ENCODE results near the gene ZDHHC7. TPM values are rescaled to one million over a fixed set of nuclear protein-coding genes. Genes with fewer than 3 reads are reported as not detected.
"Not testable (repeated sequence)": the region's sequence is repeated elsewhere in the genome, so short reads cannot be mapped to it uniquely, and the experiment has no call there.

Gene ZDHHC7
- polyA plus RNA-seq, 3 donors = 43.7 to 50.8 (median 45.7) TPM

DNA sequence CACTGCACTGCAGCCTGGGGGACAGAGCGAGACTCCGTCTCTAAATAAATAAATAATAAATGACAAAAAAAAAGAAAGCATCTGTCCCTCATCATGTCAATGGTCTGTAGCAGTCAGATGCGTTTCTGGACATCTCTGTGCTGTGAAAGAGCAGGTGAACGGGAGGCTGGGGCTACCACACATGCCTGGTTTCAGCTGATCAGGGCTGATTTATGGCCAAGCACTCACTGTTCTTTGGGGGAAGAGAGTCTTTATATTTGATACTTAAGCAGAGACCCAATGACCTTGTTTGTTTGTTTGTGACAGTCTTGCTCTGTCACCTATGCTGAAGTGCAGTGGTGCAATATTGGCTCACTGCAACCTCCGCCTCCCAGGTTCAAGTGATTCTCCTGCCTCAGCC is 33.7 kb upstream of the ZDHHC7 start:
- DNase-seq (ENCODE audit: low read depth in 3 of 3, low spot score in 2 of 3) = no peak

DNA sequence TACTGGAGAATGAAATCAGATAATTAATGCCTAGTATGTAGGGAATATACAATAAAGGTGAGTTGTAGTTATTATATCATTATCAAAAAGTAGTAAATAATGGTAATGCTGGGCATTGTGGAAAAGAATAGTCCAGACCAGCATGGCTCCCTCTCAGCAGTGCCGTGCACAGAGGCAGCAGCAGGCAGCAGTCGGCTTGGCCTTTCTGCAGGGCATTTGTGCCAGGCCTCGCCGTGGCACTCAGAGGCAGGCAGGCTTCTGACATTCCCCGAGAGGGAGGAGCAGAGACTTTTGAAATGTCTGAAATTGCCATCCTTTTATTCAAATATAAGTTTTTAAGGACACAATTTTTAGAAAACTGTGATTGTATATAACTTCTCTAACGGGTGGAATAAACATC is 31.3 kb upstream of the ZDHHC7 start:
- DNase-seq (ENCODE audit: low read depth in 3 of 3, low spot score in 2 of 3) = no peak

DNA sequence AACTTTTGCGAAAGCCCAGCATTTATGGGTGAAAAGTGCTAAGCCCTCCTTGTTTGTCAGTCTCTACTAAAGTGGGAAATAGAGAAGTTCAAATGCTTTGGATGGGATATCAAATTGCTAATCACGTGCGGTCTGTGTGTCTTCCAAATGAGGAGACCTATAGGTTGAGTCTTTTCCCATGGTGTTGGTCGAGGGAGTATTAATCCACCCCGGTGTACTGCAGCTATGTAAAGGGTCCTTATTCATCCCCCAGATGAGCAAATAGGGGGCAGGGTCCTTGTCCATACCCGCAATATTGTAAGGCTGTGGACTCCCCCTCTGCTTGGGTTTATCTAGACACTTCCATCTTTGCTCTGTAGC is 30.8 kb upstream of the ZDHHC7 start:
- no peak for DNase-seq (ENCODE audit: low read depth in 3 of 3, low spot score in 2 of 3)

DNA sequence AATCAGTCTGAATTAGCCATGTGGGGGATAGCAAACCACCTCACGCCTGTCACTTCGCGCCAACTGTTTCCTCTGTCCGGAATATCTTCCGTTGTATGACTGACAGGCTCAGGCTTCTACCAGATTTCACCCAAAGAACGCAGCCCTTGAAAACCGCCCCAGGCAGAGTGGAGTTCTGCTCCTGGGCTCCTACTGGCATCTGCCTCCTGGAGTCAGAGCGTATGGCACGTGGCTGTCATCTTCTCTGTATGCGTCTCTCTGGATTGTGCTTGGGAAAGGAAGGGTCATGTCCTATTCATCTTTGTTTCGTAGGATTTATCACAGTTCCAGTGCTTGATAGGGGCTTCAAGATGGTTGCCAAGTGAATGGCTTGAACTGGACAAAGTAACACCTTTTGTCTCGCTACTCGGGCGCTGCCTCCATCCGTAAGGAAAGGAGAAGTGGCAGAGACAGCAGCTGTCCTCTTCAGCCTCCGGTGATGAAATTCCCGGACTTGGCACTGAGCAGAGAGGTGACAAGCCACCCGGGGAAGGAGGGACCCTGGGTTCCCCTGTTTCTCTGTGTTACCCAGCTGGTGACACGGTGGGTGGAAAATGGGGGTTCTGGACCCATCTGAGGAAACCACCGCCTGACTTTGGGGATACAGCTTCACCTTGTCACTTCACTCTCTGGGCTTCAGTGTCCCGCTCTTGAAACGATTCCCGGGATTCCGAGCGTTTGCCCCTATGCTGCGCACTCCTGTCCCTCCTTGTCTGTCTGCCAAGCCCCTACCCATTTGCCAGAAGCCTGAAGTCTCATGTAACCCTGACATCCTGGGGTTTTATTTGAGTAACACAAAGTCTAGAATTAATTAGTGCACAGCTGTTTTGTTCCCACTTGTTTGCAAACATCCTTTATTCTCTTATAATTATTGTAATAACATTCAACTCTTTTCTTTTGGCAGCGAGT is 30.2 kb upstream of the ZDHHC7 start:
- DNase-seq (ENCODE audit: low read depth in 3 of 3, low spot score in 2 of 3) = no peak

DNA sequence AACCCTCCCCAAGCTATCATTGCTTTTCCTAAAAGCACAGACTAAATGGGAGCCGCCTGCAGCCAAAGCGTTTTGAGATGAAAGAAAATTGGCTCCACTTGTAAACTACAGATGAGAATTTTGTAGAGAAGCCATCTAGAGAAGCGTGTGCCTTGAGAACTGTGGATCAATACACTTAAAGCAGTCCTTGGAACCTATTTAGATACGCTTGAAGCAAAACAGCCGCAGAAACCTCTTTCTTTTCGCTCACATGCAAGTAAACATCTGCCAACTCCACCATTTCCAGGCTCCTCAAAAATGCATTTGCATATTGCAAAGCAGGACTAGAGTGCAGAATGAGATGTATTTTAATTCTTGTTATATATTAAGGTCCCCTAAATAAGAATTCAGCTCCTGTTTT is 29.4 kb upstream of the ZDHHC7 start:
- no peak for DNase-seq (ENCODE audit: low read depth in 3 of 3, low spot score in 2 of 3)

DNA sequence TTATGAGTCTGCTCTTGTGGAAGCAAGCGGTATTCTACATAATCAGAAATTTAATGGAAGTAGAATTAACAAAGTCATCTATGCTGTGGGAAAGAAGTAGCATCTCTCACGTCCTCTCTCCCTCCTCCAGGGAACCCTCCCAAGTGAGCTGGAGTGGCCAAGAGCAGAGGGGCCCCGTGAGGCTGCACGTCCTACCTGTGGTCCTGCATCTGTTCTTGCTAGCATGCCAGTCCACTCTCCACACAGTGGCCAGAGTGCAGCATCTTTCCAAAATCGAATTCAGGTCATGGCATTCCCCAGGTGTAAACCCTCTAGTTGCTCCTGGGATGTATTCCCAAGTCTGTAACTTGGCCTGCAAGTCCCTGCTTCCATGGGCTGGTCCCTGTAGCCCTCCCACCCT is 26.4 kb upstream of the ZDHHC7 start:
- no peak for DNase-seq (ENCODE audit: low read depth in 3 of 3, low spot score in 2 of 3)

DNA sequence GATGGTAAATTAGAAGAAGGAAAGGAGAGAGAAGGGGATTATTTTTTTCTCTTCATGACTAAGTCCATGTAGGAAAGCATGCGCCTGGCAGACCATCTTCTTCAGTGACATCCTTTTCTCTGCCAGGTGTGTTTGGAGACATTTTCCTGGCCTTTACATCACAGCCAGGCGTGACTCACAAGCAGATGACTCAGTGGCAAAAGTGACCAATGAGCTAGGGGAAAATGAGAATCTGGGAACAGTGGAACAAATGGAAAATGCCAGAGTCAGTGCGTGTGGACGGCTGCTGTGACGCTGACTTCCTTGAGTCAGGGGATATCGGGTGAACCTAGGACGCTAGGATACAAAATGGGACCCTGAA is 25.7 kb upstream of the ZDHHC7 start:
- DNase-seq (ENCODE audit: low read depth in 3 of 3, low spot score in 2 of 3) = no peak

DNA sequence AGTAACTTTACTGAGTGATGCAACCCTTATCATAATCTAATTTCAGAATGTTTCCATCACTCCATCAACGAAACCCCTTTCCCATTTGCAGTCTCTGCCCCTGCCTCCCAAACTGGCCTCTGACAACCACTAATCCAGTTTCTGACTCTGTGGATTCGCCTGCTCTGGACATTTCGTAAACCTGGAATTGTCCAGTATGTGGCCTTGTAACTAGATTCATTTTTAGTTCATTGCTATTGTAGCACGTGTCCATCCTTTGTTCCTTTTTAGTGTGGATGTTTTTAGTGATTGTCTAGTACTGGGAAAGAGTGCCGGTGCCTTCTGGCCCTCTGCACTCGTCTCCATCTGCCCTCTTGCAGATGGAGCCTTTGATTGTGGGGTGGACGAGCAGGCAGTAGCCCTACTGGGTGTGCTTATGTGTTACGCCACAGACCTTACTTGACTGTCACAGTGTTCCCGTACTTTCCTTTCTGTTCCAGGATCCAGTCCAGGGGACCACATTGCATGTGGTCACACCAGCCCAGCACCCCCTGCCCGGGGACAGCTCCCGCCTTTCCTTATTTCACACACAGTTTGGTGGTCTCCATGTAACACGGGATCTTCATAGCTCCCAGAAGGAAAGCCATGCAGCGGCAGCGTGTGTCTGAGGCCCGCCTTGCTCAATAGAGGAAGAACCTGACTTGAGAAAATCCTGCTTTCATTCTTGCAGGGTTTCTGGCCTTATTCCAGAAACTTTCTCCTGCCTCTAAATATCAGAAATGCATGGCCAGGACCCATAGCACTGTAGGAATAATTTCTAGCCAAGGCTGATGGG is 25.1 kb upstream of the ZDHHC7 start:
- no peak for DNase-seq (ENCODE audit: low read depth in 3 of 3, low spot score in 2 of 3)

DNA sequence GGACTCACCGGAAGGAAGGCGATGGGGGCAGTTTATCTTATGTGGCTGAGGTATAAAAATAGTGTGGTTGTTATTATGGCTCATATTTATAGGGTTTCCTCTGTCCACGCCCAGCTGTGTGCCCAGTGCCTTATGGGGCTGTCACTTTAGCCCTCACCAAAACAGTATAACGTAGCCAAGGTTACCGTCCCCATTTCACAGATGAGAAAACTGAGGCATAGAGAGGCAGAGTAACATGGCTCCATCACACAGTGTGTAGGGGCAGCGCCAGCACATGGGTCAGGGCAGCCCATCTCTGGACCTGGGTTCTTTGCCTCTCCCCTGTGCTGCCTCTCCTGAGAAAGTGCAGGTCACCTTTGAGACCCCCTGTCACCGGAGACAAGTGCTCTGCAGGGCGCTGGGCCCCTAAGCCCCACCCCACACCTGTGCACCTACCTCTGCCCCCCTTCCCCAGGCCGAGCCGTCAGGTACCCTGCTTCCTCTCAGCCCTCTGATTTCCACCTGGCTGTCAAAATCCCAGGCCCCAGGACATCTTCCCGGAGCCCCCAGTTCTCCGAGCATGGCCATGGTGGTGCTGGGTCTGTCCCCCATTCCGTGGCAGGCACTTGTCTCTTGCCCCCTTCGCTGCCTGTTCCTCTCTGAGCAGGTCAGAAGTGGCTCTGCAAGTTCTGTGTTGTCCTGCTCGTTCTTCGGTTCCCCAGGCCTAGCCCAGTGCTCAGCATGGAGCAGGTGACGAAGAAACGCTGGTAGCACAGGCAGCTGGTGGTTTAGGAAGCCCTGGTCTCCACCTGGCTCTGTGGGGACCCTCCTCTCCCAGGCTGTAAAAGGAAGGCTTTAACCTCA is 23.5 kb upstream of the ZDHHC7 start:
- no peak for DNase-seq (ENCODE audit: low read depth in 3 of 3, low spot score in 2 of 3)

DNA sequence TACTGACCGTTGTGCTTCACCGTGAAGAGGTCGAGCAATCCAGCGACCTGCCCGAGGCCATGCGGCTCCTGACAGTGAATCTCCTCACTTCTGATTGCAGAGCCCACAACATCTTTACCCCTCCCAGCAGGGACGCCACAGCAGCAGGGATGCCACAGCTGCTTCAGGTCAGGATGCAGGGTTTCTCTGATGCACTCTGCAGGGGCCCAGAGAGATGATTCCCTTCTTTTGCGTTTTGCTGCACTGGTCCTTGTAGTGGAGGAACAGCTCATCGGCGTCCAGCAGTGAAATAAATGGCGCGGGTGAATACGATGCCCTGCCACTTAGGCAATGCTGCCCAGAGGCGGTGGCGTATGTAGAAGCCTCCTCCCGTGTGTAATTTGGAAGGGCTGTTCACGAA is 21.8 kb upstream of the ZDHHC7 start:
- no peak for DNase-seq (ENCODE audit: low read depth in 3 of 3, low spot score in 2 of 3)

DNA sequence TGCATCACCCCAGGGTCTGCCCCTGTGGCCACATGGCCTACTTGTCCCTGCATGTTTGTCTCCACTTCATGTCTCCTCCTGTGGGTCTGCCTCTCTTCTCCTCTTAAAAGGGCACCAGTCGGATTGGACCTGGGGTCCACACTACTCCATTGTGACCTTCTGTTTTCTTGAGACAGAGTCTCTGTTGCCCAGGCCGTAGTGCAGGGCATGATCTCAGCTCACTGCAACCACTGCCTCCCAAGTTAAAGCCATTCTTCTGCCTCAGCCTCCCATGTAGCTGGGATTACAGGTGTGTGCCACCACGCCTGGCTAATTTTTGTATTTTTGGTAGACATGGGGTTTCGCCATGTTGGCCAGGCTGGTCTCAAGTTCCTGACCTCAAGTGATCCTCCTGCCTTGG is 20.9 kb upstream of the ZDHHC7 start:
- DNase-seq (ENCODE audit: low read depth in 3 of 3, low spot score in 2 of 3) = not testable (repeated sequence)

DNA sequence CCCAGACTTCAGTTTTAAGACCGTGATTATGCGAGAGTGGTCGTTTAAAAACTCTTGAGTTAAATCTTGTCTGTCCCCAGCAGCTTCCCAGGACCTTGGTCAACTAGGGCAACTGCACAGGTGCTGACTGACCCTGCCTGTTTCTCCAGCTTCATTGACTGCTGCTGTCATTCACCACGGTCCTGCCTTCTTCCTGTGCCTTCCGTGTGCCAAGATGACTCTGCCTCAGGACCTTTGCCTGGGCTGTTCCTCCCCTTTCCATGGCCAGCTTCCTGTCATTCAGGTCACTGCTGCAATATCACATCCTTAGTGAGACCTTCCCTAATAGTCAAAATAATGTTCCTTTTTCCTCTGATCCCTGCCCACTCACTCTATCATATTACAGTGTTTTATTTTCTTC is 20.1 kb upstream of the ZDHHC7 start:
- DNase-seq (ENCODE audit: low read depth in 3 of 3, low spot score in 2 of 3) = no peak

DNA sequence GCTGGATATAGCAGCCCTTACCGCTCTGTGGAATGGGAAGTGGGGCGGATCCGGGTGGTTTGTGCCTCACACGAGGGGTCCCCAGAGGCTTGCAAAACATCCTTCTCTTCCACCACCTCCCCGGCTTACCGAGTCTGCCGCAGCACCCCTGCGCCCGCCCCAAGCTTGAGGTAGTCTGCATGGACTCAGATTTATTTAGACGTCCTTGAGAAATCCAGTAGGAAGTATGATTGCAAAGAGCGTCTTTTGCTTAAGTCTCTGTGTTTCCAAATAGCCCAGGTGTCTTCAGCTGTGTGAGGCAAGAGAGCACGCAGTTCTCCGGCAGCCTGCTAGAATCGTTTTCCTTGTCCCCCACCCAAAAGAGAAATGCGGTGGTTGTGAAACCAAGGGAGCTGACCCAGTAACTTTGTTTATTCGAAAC is 18.7 kb upstream of the ZDHHC7 start:
- no peak for DNase-seq (ENCODE audit: low read depth in 3 of 3, low spot score in 2 of 3)

DNA sequence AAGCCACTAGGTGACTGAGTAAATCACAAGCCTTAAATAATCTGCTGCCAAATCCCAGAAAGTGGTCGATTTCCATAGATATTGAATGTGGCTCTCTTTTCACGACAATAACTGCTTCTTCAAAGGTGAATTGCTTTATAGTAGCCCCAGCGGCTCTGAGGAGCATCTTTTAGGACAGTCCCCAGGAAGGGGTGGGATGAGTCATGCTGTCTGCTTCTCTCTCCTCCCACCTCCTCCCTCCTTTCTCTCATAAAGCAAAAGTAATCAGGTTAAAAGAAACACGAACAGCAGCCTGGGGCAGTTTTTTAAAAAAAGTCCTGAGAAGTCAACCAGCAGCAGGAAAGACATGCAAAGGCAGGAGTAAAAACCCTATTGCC is 18.1 kb upstream of the ZDHHC7 start:
- DNase-seq (ENCODE audit: low read depth in 3 of 3, low spot score in 2 of 3) = no peak

DNA sequence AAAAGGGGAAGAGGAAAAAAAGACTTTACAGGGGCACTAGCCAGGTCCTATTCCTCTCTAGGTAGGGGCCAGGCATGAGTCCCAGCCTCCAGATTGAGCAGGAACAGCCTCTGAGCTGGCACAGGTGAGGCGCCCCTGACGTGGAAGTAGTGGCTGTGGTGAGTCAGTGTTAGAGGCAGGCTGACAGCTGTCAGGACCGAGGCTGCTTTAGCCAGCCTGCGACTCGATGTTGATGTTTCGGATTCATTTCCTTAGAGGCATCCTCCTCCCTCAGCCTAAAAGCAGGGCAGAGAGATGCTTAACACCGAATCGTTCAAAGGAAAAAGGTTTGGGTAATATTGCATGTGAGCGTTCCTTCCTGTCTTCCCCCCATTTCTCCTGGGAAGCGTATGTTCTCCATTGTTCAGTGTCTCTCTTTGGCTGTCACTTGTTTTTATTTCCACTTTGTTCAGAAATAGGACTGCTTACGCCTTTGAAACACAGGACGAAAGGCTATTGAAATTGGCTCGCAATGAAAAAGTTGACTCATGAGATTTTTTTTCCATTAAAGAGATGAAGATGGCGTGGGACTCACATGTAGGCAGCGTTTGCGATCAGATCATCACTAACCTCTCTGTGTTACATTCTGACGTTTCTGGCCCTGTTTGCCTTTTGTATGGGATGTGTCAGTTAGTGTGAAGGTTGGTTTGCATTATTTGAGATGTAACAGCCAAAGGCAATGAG is 17.5 kb upstream of the ZDHHC7 start:
- DNase-seq (ENCODE audit: low read depth in 3 of 3, low spot score in 2 of 3) = no peak

DNA sequence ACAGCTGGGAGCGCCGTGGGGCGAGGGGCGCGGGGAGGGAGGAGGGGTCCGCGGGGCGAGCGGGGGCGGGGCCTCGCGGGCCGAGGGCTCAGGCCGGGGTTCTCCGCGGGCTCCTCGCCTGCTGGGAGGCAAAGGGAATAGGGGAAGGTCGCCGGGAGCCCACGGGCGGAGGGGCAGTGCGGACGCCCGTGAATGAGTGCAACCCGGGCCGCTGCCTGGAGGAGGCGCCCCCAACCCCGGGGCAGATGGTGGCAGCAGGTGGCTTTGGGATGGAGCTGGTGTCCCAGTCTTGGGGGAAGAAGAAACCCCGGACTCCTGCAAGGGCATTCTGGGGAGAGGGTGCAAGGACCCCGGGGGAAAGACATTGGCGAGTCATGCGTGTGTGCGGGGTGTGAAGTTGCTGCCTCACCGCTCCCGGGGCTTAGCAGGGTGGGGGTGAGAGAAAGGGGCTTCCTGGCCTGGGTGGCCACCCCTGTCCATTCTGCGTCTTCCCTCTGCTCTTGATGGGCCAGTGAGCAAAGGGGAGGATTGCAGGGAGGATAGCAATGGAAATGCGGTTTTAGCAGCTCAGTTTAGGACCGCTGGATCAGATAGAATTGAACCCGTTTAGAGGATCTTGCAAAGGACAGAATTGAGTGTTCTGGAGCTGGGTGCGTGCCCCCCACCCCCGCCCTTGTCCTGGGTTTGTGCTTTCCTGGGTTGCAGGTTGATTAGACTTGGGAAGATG is 16.8 kb upstream of the ZDHHC7 start:
- no peak for DNase-seq (ENCODE audit: low read depth in 3 of 3, low spot score in 2 of 3)

DNA sequence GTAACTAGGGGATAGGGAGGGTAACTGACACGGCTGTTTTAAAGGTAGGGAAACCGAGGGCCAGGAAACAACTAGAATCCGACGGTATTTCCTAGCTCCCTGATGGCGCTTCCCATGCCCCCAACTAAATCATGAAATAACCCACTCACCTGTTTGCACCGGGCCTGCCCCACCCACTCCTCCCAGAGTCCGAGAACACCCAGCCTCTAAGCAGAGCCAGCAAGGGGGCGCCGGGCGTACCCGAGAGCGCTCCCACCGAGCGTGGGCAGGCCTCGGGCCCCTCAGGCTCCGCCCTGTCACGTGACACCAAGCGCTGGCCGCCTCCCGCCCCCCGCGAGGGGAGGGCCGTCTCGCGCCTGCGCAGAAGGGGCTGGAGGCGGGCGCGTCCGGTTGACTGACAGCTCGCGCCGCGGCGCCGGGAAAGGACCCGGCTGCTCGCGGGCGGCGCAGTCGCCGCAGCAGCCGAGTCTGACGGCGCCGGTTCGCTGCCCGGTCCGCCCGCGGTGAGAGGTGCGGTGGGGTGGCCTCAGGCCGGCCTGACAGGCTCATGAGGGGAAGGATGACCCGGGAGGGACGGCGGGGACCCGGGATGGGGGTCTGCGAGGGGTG is 16.1 kb upstream of the ZDHHC7 start, which contains the start of gene KIAA0513:
Gene KIAA0513 (plus strand): TSS at position 447 of the 609 bp plus-strand sequence. CDS start 39,277 bp downstream, outside the sequence.
- peak; percentile 76 to 92 (median 90) for DNase-seq (ENCODE audit: low read depth in 3 of 3, low spot score in 2 of 3)

DNA sequence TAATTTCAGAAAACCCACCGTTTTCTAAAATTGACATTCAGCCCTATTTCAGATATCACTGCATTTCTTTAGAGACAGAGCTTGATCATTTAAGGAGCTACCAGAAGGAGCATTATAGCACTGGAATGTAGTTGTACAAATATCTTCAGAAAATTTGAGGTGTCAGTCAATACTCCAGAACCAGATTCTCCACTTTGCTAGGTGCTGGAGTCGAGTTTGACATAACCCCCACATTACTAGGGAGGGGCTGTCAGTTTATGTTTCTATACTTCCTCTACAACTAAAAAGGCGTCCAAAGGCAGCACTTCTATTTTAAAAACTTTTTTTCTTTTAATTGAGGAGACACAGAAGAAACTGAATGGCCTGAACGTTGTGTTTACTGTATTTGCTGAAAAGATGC is 15.4 kb upstream of the ZDHHC7 start:
- no peak for DNase-seq (ENCODE audit: low read depth in 3 of 3, low spot score in 2 of 3)

Data from right renal cortex interstitium (tissue), 3 donors.